ENCODE measurements around the gene BMP2.

GRCh38 chr20:6783752-6784151 lies 16.3 kb downstream of the BMP2 start:
- TF ChIP-seq CTCF (conservative IDR thresholded peaks at IDR 0.05; ENCODE audit: low read depth, low read length) (no peak), EZH2 (IDR thresholded peaks at IDR 0.05; ENCODE audit: borderline replicate concordance, low read depth, low read length, poor library complexity, severe bottlenecking) (no peak)
